GM19397 (cell line): ENCODE data around the gene CEP57L1.
"Not testable (repeated sequence)": the region's sequence is repeated elsewhere in the genome, so short reads cannot be mapped to it uniquely, and the experiment has no call there.

Source experiments
- ATAC-seq: cut with Tn5 transposase; IDR thresholded peaks from one replicate; pipeline ENCODE4 v1.9.1; 2021; ENCODE audit warnings: mild to moderate bottlenecking, moderate library complexity; ENCODE audit not compliant: unreplicated experiment

CEP57L1 gene

GRCh38 chr6:109073344-109074132 lies 21.8 kb upstream of the CEP57L1 start:
- ATAC-seq, result no peak

- no peak for ATAC-seq
Measured at GRCh38 chr6:109074133-109074415, 21.2 kb upstream of the CEP57L1 start.

DNA sequence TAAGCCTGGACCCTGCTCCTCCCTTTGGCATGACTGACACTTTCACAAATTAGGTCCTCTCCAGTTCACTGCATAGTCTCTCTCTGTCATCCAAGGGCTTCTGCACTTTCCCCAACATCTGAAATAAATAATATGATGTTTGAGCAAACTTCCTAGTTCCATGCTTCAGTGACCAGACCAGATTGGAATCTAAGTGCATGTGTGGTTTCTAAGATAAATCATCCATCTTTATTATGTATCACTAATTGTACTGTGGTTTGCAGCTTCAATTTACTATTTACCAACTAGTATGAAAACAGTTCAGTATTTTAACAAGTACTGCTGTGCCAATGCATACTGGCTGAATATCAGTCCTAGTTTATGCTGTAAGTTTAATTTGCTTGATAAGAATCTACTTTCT lies 19.4 kb upstream of the CEP57L1 start:
- no peak for ATAC-seq

- no peak for ATAC-seq
Measured at GRCh38 chr6:109076377-109076776, 18.9 kb upstream of the CEP57L1 start.

GRCh38 chr6:109079981-109080380 lies 15.3 kb upstream of the CEP57L1 start:
- no peak for ATAC-seq

- no peak for ATAC-seq
Measured at GRCh38 chr6:109081026-109081425, 14.3 kb upstream of the CEP57L1 start.

DNA sequence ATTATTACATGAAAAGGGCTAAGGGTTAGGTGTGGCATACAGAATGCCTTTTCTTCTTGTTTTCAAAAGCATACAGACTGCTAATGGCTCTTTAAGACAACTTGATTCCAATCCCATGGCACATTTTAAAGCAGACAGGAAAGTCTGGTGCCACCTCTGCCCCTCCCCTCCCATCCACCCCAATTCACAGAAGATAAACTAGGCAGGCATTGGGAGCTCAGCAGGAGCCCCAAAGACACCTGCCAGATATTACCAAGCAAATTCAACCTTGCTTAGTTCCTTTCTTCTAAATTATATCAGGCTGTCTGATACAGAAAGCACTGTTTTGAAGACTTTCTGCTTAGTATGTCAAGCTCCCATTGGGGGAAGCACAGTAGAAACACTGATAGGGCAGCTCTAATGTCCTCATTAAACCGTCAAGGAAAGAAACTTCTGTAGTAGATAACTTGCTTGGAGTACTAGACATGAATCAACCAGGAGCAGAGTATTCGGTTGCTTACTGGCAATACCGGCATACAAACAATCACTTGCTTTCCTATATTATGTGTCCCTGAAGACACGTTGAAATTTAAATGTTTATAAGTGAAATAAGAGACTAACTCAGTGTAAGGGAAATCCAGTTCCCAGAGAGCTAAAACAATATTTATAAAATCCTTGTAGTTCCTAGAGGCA lies 13.7 kb upstream of the CEP57L1 start:
- no peak for ATAC-seq

DNA sequence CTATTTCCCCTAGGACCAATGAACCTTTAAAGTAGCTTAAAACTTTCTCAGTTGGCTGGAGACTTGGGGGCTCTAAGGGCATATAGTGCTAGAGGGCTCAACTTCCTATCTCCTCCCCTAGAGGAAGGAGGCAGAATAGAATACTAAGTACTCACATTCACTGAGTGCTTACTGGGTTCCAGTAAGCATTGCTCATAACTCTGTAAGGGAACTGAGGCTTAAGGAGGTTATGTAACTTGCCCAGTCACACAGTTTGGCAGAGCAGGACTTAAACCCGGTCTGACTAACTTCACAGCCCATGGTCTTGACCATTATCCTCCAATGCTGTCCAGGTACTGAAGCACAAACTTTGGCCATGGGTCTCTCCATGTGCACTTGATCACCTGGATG lies 13.1 kb upstream of the CEP57L1 start:
- no peak for ATAC-seq

- no peak for ATAC-seq
Measured at GRCh38 chr6:109083657-109084056, 11.7 kb upstream of the CEP57L1 start.

DNA sequence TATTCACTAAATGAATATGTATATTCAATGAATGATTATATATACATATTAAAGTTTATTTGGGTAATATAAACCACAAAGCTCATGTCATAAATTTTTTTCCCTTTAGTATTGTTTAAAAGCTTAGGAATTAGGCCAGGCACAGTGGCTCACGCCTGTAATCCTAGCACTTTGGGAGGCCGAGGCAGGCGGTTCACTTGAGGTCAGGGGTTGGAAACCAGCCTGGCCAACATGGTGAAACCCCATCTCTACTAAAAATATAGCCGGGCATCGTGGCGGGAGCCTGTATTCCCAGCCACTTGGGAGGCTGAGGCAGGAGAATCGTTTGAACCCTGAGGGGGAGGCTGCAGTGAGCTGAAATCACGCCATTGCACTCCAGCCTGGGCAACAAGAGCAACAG lies 11.2 kb upstream of the CEP57L1 start:
- not testable (repeated sequence) for ATAC-seq

DNA sequence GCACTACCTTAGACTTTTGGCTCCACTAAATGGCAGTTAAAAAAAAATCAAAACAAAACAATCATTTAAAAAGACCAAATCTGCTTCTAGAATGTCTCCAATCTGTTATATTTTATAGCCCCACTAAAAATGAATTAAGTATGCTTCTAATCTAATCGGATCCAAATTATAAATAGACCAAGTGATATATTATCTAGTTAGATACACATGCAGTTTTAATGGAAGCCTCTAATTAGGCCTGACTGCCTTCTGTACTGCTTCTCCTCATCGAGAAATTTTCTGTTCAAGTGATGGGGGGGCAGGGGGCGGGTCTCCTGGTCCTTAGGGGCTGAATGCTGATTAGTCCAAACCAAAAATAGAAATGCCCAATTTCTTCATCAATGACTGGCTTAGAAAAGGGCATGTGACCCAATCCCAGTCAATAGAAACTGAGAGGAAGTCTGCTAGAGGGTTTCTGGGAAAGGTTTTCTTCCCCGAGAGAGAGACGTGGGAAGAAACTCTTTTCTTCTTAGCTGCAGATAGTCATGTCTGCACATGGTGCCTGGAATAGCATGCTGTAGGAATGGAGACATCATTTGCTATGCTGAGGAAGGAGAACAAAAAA lies 7.5 kb upstream of the CEP57L1 start:
- ATAC-seq, result no peak

GRCh38 chr6:109088995-109089394 lies 6.3 kb upstream of the CEP57L1 start:
- ATAC-seq, result no peak

GRCh38 chr6:109091314-109092024 lies 3.8 kb upstream of the CEP57L1 start:
- no peak for ATAC-seq

DNA sequence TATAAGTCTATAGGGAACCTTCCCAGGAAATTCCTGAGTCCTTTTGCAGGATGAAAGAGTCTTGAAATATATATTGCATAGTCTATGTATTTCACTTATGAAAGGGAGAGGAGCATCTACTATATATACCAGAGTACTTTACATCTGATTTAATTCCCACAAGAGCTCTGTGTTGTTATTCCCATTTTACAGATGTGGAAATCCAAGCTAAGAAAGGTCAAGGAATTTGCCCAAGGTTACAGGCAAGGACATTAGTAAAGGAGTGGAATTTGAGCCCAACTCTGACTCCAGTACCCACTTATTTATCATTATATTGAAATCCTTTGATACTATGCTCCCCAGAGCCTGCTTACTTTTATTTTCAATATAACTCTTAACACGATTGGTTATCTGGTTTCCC lies 3.2 kb upstream of the CEP57L1 start:
- no peak for ATAC-seq

DNA sequence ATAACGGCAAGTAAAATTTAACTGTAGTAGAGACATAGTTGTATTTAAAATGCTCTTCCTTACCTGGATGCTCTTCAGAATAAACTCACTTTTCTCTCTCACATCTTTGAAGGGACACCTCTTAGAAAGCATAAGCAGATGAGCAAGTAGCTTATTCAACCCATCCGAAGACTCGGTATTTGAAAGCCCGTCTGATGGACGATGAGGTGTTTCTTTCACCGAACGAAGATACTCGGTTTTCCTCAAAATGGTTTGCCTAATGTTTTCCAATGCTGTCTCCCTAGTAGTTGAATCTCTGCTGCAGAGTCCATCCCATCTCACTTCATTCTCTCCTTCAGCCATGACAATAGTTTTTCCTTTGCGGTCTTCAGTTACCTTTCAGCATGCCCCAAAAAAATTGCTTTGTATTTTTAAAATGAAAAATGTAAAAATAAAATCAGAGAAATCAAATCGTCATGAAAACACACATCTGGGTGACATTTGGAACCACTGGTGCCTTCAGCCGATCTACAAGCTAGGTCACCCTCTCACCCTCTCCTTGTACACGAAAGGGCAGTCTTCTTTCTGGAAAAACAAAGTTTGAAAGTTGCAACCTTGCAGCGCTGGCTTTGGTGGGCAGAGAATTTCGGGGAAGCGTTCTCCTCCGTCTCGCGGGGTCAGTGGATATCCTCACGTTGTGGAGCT lies 1.4 kb upstream of the CEP57L1 start:
- no peak for ATAC-seq

DNA sequence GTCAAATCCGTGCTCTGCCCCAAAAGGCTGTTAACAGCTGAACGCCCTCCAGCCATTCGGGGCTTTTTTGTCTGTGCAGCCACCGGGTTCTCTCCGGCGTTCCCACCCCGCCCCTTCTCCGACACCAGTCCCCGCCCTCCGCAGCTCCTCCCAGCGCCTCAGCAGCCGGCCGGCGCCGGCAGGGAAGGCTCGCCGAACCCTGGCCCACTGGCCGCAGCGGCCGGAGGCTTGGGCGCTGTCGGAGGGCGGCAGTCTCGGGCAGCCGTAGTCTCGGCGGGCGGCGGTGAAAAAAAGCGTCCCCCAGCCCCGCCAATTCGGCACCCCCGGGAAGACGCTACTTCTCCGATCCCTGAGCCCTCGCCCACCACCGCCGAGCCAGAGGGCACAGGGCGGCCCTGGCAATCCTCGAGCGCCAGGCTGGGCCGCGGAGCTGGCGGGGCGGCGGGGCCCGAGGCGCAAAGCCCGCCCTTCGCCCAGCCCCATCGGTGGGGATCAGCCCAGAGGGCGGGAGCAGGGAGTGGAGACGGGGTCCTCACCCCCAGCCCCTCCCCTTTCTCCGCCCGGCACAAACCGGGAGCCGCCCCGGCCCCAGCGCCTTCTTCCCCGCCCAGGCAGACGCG lies 781 bp upstream of the CEP57L1 start, which contains the start of gene SESN1:
Gene SESN1 (minus strand): TSS at position 431 of the 620 bp plus-strand sequence. CDS start 773 bp downstream, outside the sequence.
- peak; percentile 70 for ATAC-seq

GRCh38 chr6:109095835-109096084 lies 453 bp downstream of the CEP57L1 start:
- no peak for ATAC-seq

GRCh38 chr6:109096208-109096607 lies 901 bp downstream of the CEP57L1 start:
- no peak for ATAC-seq

GRCh38 chr6:109097661-109098060 lies 2.4 kb downstream of the CEP57L1 start:
- ATAC-seq, result no peak

DNA sequence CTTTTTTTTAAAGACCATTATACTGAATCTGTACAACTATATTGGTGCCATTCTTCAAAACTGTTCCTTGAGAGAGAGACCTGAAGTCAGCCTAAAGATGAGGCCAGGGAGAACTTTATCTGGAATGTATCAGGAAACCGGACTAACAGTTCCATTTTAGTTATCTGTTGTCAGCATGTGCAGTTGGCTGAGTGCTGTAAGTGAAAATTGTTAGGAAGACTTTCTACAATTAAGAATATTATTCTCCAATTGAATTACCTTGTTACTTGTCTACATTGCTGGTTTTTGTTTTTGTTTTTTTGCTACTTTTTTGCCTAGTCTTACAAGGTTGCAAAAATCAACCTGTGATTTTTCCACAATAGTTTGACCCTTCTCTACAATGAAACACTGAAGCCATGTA lies 7.5 kb downstream of the CEP57L1 start:
- ATAC-seq, result no peak

DNA sequence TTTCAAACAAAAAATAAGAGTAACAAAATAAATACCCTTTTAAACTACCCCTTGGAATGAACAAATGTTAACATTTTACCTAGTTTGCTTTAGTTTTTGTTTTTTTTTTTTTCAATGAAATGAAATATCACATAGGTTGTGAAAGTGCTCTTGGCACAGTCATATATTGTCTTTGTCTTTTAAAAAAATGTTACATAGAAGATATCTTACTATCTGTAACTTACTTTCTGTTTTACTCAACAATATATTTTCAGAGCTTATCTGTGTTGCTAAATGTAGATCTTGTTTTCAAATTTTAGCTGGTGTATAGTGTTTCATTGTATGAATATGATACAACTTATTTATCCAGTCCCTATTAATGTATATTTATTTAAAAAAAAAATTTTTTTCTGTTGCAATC lies 8.6 kb downstream of the CEP57L1 start:
- ATAC-seq, result no peak
